GM18858 (cell line): ENCODE results near the gene QSOX1.

Experiments
- ATAC-seq: cut with Tn5 transposase; IDR thresholded peaks from one replicate; pipeline ENCODE4 v1.9.1; 2021; ENCODE audit not compliant: unreplicated experiment

The QSOX1 gene

GRCh38 chr1:180150982-180151381, 3.7 kb upstream of the QSOX1 start:
- ATAC-seq, result no peak

GRCh38 chr1:180151508-180151907, 3.2 kb upstream of the QSOX1 start:
- no peak for ATAC-seq

GRCh38 chr1:180152588-180152987, 2.1 kb upstream of the QSOX1 start:
- no peak for ATAC-seq

- no peak for ATAC-seq
Observed at GRCh38 chr1:180153032-180153431, 1.6 kb upstream of the QSOX1 start.

GRCh38 chr1:180154003-180154324, 705 bp upstream of the QSOX1 start:
- ATAC-seq, result no peak

- no peak for ATAC-seq
Observed at GRCh38 chr1:180155182-180155682, 563 bp downstream of the QSOX1 start.

GRCh38 chr1:180156201-180156600, 1.5 kb downstream of the QSOX1 start:
- ATAC-seq, result no peak

- no peak for ATAC-seq
Observed at GRCh38 chr1:180156631-180157091, 2.0 kb downstream of the QSOX1 start.

- no peak for ATAC-seq
Observed at GRCh38 chr1:180157108-180157507, 2.4 kb downstream of the QSOX1 start.

GRCh38 chr1:180157576-180158057, 2.9 kb downstream of the QSOX1 start:
- no peak for ATAC-seq

- no peak for ATAC-seq
Observed at GRCh38 chr1:180158149-180159147, 3.8 kb downstream of the QSOX1 start.

GRCh38 chr1:180160357-180160756, 5.7 kb downstream of the QSOX1 start:
- no peak for ATAC-seq

GRCh38 chr1:180163041-180163440, 8.4 kb downstream of the QSOX1 start:
- no peak for ATAC-seq

GRCh38 chr1:180165096-180165495, 10.4 kb downstream of the QSOX1 start:
- no peak for ATAC-seq

- no peak for ATAC-seq
Observed at GRCh38 chr1:180165509-180166435, 11.1 kb downstream of the QSOX1 start.

- no peak for ATAC-seq
Observed at GRCh38 chr1:180166436-180166800, 11.7 kb downstream of the QSOX1 start.

GRCh38 chr1:180167021-180167701, 12.5 kb downstream of the QSOX1 start:
- no peak for ATAC-seq

- no peak for ATAC-seq
Observed at GRCh38 chr1:180167721-180168467, 13.2 kb downstream of the QSOX1 start.

GRCh38 chr1:180168786-180169639, 14.3 kb downstream of the QSOX1 start:
- ATAC-seq, result no peak
